HTERT RPE-1 (cell line): ENCODE results near the gene ALDOA.
"Not testable (repeated sequence)": the region's sequence is repeated elsewhere in the genome, so short reads cannot be mapped to it uniquely, and the experiment has no call there.

Experiments used
- in situ Hi-C: fragments of 300-500 bp; cut with MboI; formaldehyde crosslinking; loops from 4 replicates; pipeline ENCODE4 v1.14.3; 2020; ENCODE audit warnings: low sequenced_read_pairs

The ALDOA gene

GRCh38 chr16:30040690-30041089 is 24.9 kb upstream of the ALDOA start:
- in situ Hi-C loops, result not testable (repeated sequence)

GRCh38 chr16:30041841-30042240 is 23.7 kb upstream of the ALDOA start:
- in situ Hi-C loops, result no loop called here

- in situ Hi-C loops, result no loop called here
Observed at GRCh38 chr16:30046178-30046577, 19.4 kb upstream of the ALDOA start.

GRCh38 chr16:30046588-30046987 is 19.0 kb upstream of the ALDOA start:
- in situ Hi-C loops, result no loop called here

DNA sequence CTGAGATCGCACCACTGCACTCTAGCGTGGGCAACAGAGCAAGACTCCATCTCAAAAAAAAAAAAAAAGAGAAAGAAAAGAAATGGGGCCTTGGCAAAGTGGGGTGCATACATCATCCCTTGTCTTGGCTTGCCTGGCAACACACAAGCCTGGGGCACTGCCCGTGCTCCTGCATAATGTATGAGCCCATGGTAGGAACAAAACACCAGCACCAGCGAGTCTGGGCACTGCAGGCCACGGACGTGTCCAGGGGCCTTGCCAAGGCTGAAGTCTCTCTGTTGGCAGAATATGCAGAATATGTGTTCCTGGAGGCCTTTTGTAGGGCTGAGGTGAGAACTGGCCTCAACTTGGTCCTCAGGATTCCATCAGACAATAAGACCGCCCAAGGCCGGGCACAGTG is 15.7 kb upstream of the ALDOA start:
- in situ Hi-C loops, result no loop called here

DNA sequence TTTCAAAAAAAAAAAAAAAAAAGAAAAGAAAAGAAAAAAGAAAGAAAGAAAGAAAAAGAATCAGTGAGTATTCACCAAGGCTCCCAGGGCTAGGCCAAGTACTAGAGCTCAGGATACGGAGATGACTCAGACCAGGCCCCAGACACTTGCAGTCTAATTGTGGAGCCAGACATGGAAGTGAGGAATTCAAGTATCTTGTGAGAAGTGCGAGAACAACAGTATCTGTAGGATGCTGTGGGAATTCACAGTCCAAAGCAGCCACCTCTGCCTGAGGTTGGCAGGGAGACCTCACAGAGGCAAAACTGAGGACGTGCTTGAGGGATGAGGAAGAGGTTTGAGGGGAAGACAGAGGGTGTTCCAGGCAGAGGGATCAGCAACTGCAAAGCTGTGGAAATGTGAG is 14.0 kb upstream of the ALDOA start:
- in situ Hi-C loops, result no loop called here

DNA sequence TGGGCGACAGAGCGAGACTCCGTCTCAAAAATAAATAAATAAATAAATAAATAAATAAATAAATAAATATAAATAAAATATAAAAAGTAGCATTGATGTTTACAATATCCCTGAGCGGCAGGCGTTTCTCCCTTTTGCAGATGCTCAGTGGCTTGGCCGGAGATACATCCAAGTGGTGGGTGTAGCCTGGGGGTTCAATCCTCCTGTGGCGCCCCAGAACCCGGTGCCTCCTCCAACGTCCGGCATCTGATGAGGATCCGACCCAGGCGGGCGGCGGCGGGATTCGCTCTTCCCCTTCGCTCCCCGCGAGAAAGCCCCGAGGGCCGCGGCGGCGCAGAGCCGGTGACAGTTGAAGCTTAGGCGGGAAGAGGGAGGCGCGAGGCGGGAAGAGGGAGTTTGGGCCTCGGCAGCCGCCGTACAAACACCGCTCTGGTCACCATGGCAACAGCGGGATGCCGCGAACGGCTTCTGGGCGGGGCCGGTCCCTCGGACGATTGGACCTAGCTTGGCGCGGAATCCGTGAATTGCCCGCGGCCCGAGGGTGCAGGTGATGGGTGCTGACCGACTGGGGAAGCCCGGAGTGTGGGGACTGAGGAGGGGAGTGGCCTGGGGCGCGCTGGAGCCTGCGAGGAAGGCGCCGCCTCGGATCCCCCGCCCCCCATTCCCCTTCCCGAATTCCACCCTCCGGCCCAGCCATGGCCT is 12.7 kb upstream of the ALDOA start:
- in situ Hi-C loops, result no loop called here

- in situ Hi-C loops, result no loop called here
Observed at GRCh38 chr16:30053376-30054015, 12.1 kb upstream of the ALDOA start.

- in situ Hi-C loops, result no loop called here
Observed at GRCh38 chr16:30054451-30054850, 11.1 kb upstream of the ALDOA start.

DNA sequence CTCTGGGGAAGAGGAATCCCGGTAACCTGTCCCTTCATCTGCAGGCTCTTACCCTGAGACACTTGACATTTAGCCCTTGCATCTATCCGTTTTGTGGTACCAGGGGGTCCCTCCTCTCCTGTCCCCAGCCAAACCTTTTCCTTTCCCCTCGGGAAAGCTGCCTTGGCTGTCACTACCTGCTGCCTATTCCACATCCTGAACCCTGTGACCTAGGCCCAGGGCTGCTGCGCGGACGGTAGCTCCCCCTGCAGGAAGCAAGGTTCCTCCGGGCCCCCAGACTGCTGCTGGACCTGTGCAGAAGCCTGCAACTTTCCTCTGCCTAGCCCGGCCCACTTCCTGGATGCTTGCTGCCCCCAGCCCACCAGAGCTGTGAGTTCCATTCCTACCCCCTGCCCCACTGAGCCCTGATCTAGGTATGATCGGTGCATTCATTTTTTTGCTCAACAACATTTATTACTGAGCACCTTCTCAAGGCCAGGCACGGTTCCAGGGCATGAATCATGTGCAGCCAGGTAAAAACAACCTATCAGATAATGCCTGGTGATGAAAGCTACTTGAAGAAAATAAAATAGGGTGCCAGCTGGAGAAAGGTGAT is 10.5 kb upstream of the ALDOA start:
- in situ Hi-C loops, result no loop called here

- in situ Hi-C loops, result no loop called here
Observed at GRCh38 chr16:30060346-30060745, 5.2 kb upstream of the ALDOA start.

- in situ Hi-C loops, result no loop called here
Observed at GRCh38 chr16:30060836-30061554, 4.6 kb upstream of the ALDOA start.

GRCh38 chr16:30063278-30063892 is 2.2 kb upstream of the ALDOA start:
- in situ Hi-C loops, result no loop called here

- in situ Hi-C loops, result no loop called here
Observed at GRCh38 chr16:30063893-30064728, 1.4 kb upstream of the ALDOA start.

DNA sequence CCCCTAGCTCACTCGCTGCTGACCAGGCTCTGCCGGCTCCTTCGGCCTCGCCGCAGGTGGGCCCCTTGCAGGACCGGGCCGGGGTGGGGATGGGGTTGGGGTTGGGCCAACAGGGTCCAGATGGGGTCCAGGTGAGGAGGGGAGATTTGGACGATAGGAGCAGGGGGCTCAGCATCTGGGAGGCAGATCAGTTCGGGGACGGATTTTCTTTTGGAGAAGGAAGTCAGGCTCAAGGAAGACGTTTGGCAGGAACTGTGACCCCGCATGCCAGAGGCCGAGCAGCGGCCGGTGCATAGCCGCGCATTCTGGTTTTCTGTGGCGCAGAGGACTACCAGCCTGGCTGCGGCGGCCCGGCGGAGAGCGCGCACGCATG is 845 bp upstream of the ALDOA start:
- in situ Hi-C loops, result no loop called here

GRCh38 chr16:30065943-30066760 is 592 bp downstream of the ALDOA start:
- in situ Hi-C loops, result no loop called here

GRCh38 chr16:30066761-30067583 is 1.4 kb downstream of the ALDOA start:
- in situ Hi-C loops, result no loop called here

DNA sequence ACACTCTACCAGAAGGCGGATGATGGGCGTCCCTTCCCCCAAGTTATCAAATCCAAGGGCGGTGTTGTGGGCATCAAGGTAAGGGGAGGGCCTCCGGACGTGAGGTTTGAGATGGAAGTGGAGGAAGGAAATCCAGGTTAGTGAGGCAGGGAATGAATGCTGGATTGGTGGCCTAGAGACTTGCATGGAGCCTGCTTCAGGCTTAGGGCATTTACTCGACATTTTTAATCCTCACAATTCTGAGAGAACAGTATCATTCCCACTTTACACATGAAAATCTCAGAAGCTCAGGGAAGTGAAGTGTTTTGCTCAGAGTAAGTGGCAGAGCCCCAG is 2.0 kb downstream of the ALDOA start:
- in situ Hi-C loops, result no loop called here

GRCh38 chr16:30068333-30068732 is 2.8 kb downstream of the ALDOA start:
- in situ Hi-C loops, result no loop called here
